SIG-M5 treated with dmso at 0.1 percent for 504 hours (cell line): ENCODE data around the gene HSBP1L1.

Experiments used
- DNase-seq: peaks from one replicate; lab custom pipeline; 2025; ENCODE audit not compliant: unreplicated experiment; lab: John Stamatoyannopoulos, UW

HSBP1L1 gene

DNA sequence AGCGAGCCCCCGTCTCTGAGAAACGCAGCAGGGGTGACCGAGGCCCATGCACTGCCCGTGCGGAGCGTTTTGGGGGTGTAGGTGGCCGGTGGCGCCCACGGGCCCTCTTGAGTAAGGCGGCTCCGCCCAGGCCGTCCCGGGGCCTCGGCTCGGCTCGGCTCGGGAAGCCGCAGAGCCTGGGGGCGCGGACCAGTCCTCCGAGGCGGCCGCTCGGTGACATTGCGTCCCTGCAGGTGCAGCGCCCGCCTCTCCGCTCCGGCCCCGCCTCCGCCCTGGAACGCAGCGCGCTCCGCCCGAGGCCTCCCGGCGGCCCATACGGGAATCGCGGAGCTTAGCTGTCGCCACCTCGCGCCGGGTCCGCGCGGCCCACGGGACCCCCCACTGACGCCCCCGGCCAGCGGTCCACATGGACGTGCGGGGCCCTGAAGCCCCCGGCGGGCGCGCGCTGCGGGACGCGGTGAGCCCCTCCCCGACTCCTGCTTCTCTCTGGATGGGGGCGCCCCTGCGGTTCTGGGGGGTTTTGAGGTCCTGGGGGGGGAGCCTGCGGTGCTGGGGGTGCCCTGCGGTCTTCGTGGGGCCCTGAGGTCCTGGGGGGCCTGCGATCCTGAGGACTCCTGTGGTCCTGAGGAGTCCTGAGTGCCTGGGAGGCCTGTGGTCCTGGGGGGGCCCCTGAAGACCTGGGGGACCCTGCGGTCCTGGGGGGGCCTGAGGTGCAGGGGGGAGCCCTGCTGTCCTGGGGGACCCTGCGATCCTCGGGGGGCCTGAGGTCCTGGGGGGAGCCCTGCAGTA, at the start of gene HSBP1L1:
HSBP1L1 (plus strand) TSS at position 314 of the 789 bp plus-strand sequence; CDS start at position 407, 93 bp downstream.
- DNase-seq: peak; percentile 33

DNA sequence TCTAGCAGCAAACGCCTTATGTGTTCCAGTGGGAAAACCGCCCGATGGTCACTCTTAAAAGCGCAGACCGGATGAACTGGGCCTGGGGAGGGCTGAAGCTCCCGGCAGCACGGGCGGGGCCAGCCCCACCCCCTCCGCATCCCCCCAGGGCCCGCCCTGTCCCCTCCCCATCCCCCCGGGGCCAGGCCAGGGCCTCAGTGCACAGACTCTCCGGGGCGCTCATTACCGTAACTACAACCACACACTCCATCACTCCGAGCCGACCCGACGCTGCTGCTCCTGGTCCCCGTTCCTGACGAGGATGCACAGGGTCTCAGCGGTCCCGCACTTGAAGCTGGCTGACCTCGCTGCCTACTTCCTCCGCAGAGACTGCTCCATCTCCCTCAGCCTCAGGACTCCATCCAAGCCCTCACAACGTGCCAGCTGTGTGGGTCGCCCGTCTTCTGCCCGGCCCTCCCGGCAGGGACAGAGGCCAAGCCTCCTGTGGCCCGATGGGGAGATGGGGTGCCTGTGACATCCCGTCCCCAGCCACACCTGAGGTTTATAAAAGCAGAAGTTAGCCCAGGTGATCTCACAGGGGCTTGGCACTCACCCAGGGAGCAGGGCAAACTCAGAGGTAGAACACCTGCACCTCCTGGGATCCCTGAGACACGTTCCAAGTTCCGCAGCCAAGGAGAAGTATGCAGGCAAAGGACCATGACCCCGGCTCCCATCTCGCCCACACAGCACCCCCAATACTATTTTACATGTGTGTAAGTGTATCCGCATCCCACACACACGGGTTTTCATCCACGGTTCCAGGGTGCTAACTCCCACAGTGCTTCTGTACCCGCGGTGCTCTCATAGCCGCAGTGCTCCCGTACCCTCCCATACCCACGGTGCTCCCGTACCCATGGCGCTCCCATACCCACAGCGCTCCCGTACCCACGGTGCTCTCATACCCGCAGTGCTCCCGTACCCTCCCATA, 49.0 kb upstream of the HSBP1L1 start:
- DNase-seq: no peak

DNA sequence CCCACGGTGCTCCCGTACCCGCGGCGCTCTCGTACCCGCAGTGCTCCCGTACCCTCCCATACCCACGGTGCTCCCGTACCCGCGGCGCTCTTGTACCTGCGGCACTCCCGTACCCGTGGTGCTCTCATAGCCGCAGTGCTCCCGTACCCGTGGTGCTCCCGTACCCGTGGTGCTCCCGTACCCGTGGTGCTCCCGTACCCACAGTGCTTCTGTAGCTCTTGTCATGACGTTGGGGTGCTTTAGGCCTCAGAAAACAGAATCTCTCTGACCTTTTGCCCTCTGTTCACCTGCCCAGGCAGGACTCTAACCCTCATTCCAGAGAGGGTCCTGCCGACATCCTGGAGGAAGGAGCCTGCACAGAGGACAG, 48.3 kb upstream of the HSBP1L1 start:
- no peak for DNase-seq

DNA sequence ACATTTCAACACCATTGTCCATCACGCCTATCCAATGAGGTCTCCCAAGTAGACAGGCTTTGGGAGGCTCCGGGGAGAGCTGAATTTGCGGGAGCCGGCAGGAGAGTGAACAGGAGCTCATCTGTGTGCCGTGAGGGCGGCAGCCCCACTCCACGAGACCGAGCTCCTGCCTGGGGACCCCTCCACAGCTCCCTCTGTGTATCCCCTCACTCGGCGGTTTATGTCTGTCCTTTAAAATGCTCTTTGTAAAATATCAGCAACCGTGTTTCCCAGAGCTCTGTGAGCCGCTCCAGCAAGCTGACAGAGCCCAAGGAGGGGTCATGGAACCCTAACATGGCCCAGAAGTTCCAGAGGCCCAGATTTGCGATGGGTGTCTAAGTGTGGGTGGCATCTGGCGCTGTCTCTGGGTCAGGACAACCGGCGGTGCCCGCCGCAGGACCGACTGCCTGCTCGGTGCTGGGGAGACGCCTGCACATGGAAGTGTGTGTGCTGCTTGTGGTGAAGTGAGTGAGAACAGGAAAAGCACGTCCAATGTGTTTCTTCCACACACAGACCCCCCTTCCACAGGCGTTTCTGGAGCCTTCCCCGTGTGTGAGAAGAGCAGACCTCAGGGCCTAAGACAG, 47.8 kb upstream of the HSBP1L1 start:
- no peak for DNase-seq

DNA sequence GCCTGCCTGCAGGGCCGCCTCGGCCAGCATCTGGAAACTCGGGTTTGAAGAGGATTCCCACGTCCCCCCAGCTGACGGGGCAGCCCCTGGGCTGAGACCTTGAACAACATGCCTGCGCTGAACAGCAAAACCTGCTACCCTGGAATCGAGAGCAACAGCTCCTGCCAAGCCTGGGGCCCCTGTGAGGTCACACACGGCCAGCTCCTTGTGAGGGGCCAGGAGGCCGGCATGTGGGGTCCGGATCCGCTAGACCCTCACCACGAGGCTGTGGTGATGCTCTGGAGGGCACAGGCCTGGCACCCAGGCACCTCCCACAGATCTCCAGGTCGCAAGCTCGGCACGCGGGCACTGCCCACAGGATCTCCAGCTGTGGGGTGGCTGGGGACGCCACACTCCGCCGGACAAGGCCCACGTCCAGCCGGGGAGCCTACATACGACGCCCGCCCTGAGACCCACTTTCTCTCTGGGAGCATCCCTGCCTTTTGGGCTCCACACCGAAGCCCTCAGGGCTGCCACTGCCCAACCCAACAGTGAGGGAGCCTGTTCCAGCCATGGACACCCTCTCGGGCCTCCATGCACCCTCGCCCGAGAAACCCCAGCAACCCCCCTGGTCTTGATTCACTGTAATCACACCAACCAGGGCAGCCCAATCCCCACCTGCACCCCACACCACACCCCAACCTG, 47.1 kb upstream of the HSBP1L1 start:
- DNase-seq: no peak

DNA sequence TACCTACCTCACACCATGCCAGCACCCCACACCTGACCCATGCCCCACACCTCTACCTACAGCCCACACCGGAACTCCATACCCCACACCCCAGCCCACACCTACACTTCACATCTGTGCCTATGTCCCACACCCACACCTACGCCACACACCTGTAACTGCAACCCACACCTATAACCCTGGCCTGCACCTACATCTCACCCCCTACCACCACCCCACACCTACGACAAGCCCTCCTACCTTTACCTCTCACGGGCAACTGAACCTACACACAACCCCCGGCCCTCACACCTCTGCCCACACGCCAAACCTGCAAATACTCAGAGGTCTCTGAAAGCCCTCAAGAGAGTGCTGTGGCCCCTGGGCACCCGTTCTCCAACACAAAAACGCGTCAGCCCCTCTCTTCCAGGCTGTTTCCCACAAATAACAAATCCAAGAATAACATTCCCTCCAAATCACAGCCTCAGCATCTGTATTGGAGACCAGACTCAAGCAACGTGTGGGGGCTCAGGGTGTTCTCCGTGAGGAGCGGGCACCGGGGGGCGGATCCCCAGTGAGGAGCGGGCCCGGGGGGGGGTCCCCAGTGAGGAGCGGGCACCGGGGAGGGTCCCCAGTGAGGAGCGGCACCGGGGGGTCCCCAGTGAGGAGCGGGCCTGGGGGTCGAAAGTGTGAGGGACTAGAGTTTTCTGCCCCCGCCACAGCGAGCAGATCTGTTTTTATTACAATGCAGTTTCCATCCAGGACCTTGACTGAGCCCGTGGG, 46.4 kb upstream of the HSBP1L1 start:
- DNase-seq: no peak

DNA sequence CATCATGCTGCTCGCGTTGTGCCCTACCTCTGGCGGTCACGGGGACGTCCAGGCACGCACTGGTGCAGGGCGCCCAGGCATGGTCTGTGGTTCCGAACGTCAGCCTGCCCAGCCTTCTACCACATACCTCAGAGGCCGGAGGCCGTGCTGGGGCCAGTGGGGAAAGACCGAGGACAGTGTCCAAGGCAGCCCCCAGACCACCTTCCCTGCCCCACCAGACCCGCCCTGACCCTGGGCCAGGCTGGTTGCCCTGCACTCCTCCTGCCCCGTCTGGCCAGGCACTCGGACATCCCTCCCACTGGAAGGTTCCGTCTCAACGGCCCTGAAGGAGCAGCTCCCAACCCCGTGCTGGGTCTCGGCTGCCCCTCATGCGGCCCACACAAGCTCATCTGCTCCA, 45.8 kb upstream of the HSBP1L1 start:
- DNase-seq: no peak

DNA sequence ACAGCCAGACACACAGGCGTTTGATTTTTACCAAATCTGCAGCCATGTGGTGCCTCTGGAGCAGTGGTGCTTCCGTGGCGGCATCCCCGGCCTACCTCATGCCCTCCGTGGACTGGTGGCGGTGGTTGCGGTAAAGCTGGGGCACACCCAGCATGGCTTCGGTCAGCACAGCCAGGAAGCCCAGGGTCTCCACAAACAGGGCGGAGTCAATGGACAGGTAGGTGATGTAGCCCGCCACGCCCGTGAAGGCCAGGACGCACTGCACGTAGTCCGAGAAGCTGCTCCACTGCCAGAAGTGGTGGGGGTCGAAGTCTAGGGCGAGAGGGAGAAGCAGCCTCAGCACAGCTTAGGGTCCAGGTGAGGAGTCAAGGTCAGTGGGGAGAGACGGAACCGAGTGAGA, 45.4 kb upstream of the HSBP1L1 start:
- no peak for DNase-seq

DNA sequence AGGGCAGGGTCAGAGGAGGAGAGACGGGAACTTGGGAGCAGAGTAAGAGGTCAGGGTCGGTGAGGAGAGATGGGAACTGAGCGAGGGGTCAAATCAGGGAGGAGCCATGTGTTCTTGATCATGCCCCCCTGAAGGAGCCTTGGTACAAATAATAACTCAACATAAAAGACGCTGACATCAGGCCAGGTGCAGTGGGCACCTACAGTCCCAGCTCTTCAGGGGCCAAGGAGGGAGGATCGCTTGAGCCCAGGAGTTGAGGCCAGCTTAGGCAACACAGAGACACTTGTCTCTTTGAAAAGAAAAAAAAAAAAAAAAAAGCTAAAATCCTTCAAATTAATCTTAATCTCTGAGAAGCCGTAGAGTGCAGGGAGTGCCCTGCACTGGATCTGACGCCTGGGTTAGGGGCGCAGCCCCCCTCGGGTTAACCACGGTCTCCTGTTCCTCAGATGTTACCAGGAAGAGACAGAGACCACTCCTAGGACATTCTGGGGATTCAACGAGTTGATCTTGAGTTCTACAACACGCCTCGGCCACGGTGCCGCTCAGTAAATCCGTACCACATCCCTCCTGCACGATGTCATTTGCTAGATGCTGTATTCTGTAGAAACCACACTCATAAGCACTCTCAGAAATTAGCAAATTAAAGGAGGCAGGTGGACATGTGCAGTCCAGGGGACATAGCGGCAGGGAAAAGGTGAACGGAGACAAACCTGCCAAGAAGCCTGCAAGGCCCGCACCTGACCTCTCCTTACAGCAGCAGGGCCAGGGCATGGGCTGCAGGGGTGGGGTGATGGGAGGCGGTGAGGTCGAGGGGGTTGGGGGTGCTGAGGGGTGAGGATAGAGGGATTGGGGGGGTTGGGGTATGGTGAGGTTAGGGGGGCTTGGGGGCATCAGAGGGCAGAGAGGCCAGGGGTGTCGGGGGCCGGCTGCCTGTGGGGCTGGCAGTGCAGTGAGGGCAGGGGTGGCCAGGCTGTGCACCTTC, 42.2 kb upstream of the HSBP1L1 start:
- DNase-seq: no peak

DNA sequence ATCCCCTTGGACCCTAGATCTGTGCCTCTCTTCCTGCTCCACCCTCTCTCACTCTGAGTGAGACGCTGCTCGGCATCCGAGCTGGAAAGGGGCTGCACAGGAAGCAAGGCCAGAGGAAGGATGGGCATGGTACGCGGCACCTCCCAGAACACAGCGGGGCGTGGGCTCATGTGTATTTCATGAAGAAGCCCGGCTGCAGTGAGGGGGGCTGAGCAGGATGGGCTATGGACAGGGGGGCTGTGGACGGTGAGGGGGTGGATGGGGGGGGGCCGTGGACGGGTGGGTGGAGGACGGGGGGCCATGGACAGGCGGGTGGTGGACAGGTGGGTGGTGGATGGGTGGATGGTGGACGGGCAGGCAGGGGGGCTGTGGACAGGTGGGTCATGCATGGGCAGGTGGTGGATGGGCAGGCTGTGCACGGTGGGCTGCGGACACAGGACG, 41.5 kb upstream of the HSBP1L1 start:
- no peak for DNase-seq

DNA sequence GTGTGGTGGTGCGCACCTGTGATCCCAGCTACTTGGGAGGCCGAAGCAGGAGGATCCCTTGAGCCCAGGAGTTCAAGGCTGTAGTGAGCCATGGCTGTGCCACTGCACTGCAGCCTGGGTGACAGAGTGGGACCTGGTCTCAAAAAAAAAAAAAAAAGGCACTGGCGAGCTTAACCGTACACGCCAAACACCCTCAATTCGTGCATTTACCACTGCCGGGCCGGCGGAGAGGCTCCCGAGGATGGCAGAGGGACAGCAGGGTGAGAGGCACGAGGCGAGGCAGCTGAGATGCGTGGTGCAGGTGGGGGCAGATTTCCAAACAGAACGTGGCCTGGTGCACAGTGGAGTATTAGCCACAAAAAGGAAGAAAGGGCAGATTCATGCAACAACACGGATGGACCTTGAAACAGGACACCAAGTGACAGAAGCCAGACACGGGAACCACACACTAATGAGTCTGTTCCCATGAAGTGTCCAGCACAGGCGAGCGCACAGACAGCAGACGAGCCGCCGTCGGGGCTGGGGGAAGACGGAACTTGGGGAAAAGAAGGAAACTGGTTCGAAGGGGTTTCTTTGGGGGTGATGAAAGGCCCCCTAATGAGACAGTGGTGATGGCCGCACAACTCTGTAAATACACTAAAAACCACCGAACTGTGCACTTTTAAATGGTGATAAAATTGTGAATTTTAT, 40.4 kb upstream of the HSBP1L1 start:
- DNase-seq: no peak

DNA sequence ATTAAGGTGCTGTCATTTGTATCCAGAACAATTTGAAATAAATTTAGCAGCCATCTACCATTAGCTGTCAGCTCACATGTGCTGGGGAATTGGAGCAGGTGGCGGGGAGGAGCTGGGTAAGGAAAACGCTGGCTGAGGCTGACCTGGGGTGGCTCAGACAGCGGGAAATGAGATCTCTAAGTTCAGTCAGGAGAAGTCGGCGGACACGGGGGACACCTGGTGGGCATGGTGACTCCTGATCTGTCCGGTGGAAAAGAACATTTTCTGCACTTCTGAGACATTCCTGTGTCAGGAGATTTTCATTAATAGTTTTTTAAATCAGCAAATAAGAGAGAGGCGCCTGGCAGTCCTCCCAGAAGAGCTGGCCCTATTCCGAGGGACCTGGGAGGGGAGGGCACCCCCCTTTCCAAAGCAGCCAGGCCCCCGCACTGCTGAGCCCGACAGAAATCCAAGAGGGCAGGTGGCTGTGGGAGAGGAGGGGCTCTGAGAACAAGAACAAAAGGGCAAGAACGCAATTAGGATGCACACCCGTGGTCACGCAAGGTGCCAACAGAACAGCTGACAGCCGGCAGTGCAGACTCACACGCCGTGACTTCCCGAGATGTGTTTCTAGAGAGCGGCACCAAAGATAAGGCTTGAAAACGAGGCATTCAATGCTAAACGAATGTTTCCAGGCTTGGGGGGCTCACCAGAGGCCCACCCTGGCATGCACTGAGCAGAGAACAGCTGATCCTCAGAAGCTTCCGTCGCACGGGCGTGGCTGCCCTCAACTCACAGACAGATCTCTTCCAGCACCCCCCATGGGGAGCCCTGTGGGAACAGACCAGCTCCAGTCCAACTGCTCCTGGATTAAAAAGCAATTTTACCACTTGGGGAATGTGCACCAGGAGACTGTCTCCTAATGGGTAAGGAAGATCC, 39.4 kb upstream of the HSBP1L1 start:
- no peak for DNase-seq

DNA sequence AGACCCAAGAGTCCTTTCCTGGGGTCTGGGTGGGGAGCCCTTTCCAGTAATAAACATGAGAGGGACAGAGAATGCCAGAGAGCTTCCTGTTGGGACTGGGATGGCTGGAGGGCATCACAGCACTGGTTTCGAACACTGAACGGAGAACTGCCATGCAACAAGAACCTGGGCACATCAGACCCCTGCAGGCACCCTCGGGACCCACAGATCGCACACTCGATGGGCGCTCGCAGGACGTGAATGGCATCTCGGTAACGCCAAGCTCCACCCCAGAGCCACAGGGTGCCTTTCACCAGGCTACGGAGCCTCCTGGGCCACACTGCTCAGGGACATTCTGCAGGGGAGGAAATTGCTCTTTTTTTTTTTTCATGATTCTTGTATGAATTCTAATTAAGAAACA, 38.1 kb upstream of the HSBP1L1 start:
- no peak for DNase-seq

DNA sequence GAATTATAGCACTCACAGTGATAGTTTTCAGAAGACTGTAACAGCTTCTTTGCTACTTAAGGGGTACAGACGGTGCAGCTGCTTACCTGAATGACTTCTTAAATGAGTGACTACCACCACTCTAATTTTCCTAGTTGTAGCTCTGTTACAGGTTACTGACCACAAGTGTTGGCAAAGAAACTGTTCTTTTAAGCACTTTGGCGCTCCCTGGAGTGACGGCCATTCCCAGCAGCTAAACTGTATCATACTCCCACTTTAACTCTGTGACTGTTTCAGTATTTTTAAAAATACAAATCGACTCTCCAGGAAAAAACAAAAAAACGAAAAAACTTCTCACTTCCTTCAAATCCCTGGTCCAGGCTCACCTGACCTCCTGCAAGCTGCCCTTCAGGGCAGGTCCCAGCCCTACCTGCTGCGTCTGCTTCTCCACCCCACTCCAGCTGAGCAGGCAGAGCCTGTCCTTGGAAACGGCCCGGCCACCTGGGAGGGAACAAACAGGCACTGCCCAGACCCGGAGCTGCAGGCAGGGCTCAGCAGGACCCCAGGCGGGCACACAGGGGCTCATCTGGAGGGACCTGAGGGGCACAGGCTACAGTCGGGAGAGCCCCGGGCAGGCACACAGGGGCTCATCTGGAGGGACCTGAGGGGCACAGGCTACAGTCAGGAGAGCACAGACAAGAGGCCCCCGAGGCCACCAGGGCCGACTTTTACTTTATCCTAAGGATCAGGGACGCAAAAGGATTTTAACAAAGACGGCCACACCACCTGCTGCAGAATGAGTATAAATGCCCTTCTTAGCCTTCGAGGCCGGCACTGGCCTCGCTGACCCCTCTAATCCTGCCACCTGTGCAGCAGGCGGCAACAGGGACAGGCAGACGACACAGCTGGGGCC, 37.5 kb upstream of the HSBP1L1 start:
- no peak for DNase-seq

DNA sequence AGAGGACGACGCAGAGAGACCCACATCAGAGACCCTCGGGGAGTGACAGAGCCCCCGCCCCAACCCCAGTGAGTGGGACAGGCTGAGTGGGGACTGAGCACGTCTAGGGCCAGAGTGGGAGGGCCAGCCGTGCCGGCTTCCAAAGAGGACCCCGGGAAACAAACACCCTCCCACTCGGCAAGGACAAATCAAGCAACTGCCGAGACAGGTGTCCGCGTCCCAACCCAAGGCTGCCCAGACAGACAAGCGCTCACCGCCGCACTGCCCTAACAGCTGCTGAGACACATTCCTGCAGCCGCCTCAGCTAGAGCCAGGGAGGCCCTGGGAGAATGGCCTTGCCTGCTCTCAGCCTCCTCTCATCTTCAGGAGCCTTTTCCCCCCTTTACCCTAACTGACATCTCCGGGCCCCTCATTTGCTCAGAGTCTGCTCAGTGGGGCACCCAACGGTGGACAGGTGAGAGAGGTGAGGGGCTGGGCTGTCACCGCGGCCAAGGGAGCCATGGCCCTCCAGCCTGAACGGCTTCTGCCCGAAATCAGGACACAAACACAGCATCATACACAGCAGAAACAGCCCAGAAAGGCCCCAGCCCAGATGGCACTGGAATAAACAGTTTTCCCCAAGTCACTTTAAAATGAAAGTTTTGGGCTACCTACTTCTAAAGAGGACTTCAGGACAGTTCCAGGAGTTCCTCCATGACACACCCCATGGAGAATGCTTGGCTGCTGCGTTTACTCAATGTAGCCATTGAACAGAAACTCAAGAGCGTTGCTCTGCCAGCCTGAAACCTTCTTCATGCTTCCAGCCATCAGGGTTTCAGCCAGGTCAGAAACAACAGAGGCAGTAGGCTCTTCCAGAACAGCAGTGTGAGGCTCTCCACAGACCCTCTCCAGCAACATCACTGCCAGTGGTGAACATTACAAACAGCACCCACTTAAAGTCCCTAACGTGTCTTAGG, 36.6 kb upstream of the HSBP1L1 start:
- DNase-seq: no peak
